CD4-positive, alpha-beta T cell treated with Interleukin-17A for 1 hour (primary cell): ENCODE measurements around the gene TRIM48.
"Not testable (repeated sequence)": the region's sequence is repeated elsewhere in the genome, so short reads cannot be mapped to it uniquely, and the experiment has no call there.

ENCODE experiments used
- DNase-seq: peaks from one replicate; pipeline ENCODE4 v3.0.0-alpha.2; 2020

Gene TRIM48, protein sequence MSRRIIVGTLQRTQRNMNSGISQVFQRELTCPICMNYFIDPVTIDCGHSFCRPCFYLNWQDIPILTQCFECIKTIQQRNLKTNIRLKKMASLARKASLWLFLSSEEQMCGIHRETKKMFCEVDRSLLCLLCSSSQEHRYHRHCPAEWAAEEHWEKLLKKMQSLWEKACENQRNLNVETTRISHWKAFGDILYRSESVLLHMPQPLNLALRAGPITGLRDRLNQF

DNA sequence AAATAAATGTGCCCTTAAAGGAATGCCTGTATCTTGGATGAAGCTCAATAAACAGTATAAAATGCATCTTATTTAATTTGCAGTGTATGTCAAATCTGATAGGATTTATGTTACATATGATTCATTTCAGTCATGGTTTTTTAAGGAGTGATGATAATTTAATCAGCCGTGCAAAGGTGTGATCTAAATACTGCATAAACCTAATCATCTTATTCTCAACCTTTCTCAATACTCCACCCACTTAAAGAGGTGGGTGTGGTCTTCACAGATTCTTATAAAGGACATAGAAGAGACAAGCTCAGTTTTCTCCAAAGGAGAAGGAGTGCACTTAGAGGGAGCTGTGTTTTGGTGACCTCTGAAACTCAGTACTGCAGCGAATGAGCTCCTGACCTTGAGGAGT lies at the start of gene TRIM48:
TSS of gene TRIM48 (plus strand) at position 301 of the 400 bp plus-strand sequence. CDS start 113 bp downstream, outside the sequence.
- DNase-seq = not testable (repeated sequence)

DNA sequence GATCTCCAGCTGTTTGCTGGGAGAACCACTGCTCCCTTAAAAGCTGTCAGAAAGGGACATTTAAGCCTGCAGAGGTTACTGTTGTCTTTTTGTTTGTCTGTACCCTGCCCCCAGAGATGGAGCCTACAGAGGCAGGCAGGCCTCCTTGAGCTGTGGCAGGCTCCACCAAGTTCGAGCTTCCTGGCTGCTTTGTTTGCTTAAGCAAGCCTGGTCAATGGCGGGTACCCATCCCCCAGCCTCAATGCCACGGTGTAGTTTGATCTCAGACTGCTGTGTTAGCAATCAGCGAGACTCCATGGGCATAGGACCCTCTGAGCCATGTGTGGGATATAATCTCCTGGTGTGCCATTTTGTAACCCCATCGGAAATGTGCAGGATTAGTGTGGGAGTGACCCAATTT lies 23.6 kb upstream of the TRIM48 start:
- not testable (repeated sequence) for DNase-seq

DNA sequence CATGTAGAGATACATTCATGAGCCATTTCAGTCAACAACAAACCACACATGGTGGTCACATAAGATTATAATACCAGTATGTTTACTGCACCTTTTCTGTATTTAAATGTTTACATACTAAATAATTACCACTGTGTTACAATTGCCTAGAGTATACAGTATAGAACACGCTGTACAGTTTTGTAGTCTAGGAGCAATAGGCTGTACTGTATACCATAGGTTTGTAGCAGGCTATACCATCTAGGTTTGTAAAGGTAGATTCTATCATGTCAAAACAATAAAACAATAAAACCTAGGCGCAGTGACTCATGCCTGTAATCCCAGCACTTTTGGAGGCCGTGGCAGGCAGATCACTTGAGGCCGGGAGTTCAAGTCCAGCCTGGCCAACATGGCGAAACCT lies 1.1 kb downstream of the TRIM48 start:
- no peak for DNase-seq
